Upper lobe of left lung (tissue), 4 donors: ENCODE results near the gene SLC25A39.

Experiments
- CTCF ChIP-seq, 6 experiments: fragments of 450-650 bp in 4 of 6; fragments of 200-600 bp in 2 of 6; sonication (generic) in 2 of 6; IDR thresholded peaks; one replicate each; pipeline ENCODE4 v1.5.1; 2016 to 2019; ENCODE audit warnings: antibody characterized with exemption in 6 of 6
- EP300 ChIP-seq, 4 donors: sonication (generic); formaldehyde crosslinking; IDR thresholded peaks; one replicate each; pipeline ENCODE4 v1.5.1; 2017; ENCODE audit warnings: antibody characterized with exemption in 4 of 4, control low read depth in 2 of 4
- POLR2A ChIP-seq, 4 donors: fragments of 450-650 bp; IDR thresholded peaks; one replicate each; pipeline ENCODE4 v1.5.1; 2016 to 2017; ENCODE audit warnings: antibody characterized with exemption in 4 of 4, mild to moderate bottlenecking in 2 of 4

GRCh38 chr17:44277976-44278375 lies 46.6 kb downstream of the SLC25A39 start:
- TF ChIP-seq CTCF (IDR thresholded peaks at IDR 0.05) (no peak), EP300 (IDR thresholded peaks at IDR 0.05) (no peak), POLR2A (IDR thresholded peaks at IDR 0.05) (no peak)
